ENCODE data around the gene ACER3. TPM values are rescaled to one million over a fixed set of nuclear protein-coding genes. Genes with fewer than 3 reads are reported as not detected.
"Not testable (repeated sequence)": the region's sequence is repeated elsewhere in the genome, so short reads cannot be mapped to it uniquely, and the experiment has no call there.

The ACER3 gene
- total RNA-seq, 1 donor from 2014 or later: 18.2 TPM

DNA sequence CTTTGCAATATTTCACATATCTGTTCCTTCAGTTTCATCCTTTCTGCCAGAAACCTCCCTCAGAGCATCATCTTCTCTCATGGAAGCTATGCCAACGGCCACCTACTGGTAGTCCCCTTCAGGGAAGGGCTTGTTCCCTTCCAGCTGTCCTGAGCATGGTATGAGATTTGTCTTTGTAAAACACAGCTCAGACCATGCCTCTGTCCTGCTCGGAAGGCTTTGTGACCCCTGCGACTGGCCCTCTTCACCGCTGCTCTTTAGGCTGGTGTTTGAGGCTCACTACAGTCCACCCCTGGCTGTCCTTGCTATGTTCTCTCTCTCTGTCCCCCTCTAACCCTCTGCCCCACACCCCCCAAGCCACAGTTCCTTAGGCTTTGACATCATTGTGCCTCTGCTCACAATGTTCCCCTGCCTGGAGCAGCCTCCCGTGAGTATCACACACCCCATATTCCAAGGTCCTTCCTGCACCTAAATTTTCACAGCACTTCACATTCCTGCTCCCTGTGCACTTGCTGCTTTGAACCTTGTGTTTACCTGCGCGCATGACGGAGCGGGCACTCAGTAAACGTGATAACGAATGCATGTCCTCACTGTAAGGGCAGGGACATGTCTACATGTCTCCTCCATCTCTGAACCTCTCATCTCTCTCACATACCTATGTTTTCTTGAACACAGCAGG lies 24.0 kb upstream of the ACER3 start:
- no peak for DNase-seq

DNA sequence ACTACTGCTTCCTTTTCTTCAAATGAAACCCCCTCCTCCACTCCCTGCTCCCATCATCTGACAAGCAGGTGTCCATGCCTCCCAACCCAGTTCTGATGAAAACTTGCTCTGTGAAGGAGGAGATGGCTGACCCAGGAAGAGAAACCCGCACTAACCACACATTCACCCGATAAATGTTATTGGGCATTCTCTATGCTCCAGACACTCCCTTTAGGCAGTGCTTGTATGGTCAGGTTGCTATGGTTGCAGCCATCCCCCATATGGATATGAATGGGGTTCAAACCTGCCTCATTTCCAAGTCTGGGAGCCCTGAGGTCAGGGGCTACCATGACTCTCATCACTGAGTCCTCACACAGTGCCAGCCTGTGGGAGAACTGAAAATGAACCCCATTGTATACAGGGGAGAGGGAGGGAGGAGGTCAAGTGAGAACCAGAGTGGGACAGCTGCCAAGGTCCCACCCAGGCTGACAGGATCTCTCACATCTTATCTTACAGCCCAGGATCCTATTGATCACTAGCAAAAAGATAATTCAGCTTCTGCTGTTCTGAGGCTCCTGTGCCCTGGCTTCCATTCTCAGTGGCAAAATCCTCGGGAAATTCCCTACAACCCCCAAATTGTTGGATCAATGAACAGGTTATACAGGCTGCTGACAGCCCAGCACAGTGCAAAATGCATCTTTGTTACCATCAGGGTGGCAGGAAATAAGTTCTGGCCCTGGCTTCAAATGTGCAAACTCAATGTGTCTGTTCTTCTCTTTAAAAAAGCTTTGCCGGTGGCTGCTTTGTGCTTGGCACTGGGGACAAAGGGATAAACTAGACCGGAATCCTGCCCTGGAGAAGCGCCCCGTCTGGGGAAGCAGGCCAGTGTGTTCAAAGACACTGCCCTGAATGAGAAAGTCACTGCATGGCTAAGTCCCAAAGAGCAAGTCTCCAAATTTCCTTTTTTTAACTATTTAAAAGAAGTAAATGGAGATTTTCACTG lies 22.7 kb upstream of the ACER3 start:
- no peak for DNase-seq

DNA sequence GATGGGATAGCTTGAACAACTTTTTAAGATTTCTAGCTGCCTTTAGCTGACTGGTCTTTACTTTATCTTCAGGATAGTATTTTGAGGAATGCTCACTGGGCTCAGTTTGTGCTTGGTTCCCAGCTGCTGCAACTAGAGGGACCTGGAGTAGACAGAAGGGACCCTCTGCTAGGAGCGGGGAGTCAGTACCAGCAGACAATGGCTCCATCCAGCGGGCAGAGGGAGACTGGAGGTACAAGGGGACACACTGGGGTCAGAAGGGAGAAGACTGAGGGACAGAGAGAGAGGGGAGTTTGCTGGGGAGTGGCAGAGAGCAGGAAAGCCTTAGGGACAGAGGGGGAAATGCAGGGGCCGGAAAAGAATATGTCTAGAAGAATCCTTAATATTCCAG lies 22.0 kb upstream of the ACER3 start:
- DNase-seq: peak; percentile 14

GRCh38 chr11:76839311-76839710 lies 21.4 kb upstream of the ACER3 start:
- DNase-seq: no peak

DNA sequence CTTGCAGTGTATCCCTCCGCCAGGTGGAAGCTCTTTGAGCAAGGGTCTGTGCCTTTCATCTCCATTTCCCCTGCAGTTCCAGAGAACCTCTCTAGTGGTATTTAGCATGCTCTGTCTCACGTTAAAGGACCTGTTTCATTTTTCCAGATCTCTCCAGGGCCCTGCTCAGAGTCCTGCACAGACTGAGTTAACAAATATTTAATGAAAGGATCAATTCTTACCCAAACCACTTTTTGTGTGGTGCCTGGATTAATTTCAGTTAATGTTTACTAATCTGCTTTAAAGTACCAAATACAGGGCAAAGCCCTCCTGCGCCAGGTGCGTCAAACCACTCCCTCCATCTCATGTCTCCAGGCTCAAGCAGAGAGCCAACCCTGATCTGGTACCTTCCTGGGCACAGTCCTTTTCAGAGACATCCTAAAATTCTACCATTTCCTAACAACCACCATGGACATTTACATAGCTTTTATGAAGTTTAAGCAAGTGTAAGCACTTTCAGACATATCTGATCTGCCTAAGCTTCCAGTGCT lies 18.7 kb upstream of the ACER3 start:
- no peak for DNase-seq

- DNase-seq: no peak
Observed at GRCh38 chr11:76843907-76844306, 16.8 kb upstream of the ACER3 start.

- no peak for DNase-seq
Observed at GRCh38 chr11:76844511-76844910, 16.2 kb upstream of the ACER3 start.

GRCh38 chr11:76845069-76845468 lies 15.6 kb upstream of the ACER3 start:
- no peak for DNase-seq

DNA sequence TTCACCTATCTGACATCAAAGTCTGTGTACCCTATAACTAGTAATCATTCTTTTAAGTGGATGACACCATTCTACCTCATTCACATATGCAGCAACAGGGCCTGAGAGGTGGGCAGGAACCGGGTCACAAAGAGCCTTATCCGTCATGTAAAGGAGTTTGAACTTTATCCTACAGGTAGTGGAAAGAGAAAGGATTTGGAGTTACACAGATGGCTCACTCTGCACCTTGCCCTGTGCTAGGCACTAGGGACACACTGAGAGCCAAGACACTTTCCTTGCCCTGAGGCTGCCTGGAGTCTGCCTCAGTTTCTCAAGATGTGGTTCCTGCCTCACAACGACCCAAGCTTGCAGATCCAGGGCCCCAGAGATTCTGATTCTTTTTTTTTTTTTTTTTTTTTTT lies 14.3 kb upstream of the ACER3 start:
- DNase-seq: no peak

GRCh38 chr11:76849376-76849775 lies 11.3 kb upstream of the ACER3 start:
- DNase-seq: no peak

DNA sequence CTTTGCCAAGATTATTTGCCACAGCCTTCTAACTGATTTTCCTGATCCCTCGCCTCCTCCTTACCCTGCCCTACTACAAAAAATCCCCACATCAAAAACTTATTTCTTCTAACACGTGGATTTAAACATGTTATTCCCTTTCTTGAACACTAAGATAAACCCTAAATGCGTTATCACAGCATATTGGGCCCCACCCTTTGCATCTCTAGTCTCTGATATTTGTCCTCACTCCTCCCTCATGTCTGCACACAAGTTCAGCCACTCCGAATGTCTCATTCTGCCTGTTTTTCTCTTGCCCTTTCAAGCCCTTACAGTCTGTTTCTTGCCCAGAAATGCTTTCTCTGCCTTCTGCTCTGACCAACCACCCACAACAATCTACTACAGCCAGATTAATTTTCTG lies 10.6 kb upstream of the ACER3 start:
- DNase-seq: no peak

DNA sequence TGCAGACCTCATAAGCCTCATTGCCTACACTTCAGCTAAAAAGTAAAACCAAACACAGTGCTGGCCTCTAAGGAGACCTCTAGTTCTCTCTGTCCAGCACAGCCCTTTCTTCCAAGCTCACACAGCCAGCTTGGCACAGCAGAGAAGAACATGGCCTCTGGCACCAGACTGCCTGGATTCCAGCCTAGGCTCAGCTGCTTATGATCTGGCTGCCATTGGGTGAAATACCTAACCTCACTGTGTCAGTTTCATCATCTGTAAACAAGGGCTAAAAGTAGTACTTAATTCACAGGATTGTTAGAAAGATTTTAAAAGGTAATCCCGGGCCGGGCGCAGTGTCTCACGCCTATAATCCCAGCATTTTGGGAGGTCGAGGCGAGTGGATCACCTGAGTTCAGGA lies 9.9 kb upstream of the ACER3 start:
- no peak for DNase-seq

DNA sequence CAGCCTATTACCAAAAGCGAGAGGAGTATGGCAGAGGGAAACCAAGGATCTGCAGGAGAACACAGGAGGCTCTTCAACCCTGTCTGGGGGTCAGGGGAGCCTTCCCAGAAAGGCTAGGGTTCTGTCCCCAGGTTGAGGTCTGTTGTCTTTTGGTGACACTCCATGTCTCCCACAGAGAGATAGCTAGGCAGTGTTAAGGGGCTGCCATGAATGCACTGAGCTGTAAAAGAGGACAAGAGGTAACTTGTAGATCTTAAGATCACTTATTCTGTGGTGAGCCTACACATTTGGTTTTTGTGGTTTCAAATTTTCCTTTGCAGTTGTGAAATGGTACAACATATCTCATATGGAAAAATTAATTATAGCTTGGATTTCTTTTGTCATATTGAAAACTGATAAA lies 6.0 kb upstream of the ACER3 start:
- no peak for DNase-seq

DNA sequence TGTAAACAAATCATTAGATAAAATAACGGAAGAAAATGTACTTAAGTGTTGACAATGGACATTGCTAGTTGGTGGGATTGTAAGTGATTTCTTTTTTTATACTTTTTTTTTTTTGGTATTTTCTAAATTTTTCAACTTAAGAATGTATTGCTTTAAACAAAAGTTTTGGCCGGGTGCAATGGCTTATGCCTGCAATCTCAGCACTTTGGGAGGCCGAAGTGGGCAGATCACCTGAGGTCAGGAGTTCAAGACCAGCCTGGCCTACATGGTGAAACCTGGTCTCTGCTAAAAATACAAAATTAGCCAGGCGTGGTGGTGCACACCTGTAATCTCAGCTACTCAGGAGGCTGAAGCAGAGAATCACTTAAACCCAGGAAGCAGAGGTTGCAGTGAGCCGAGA lies 5.0 kb upstream of the ACER3 start:
- not testable (repeated sequence) for DNase-seq

DNA sequence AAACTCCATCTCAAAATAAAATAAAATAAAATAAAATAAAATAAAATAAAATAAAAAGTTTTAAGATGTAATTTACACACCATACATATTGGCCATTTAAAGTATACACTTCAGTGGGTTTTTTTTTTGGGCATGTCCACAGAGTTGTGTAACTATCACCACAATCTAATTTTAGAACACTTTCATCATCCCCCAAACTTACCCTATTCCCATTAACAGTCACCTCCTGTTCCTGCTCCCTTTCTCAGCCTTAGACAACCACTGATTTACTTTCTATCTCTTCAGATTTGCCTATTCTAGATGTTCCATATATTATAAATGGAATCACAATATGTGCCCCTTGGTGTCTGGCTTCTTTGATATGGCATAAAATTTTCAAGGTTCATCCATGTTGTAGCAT lies 4.6 kb upstream of the ACER3 start:
- DNase-seq: no peak

GRCh38 chr11:76856571-76856970 lies 4.1 kb upstream of the ACER3 start:
- no peak for DNase-seq

DNA sequence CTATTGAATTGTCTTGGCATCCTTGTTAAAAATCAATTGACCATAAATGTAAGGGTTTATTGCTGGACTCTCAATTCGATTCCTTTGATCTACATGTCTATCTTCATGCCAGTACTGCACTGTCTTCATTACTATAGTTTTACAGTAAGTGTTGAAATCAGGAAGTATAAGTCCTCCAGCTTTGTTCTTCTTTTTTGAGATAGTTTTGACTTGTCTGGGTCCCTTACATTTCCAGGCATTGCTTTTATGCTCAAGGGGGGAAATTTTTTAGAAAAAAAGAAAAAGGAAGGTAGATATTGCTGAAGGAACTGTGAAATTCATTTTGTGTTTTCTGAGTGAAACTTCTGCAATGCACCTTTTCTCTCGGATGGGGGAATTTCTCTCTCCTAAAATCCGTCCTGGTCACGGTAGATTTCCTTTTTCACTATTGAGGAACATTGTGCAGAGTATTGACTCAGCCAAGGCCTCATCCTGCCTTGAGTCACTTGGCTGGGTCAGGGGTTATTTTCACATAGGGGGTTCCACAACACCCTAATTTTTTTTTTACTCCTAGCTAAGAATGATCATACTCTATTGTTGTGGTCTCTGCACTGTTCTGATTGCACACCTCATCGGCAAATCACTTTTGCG lies 2.8 kb upstream of the ACER3 start:
- DNase-seq: no peak

- DNase-seq: no peak
Observed at GRCh38 chr11:76859708-76860227, 950 bp upstream of the ACER3 start.

- no peak for DNase-seq
Observed at GRCh38 chr11:76861490-76861953, 804 bp downstream of the ACER3 start.

DNA sequence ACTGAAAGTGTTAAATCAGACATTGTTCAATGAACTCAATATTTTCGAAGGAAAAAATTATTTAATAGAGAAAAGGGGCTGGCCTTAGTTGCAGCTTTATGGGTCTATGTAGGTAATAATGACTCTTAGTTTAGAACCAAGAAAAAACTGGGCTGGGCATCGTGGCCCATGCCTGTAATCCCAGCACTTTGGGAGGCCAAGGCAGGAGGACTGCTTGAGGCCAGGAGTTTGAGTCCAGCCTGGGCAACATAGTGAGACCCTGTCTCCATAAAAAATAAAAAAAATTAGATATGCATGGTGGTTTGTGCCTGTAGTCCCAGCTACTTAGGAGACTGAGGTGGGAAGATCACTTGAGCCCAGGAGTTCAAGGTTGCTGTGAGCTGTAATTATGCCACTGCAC lies 2.1 kb downstream of the ACER3 start:
- not testable (repeated sequence) for DNase-seq

DNA sequence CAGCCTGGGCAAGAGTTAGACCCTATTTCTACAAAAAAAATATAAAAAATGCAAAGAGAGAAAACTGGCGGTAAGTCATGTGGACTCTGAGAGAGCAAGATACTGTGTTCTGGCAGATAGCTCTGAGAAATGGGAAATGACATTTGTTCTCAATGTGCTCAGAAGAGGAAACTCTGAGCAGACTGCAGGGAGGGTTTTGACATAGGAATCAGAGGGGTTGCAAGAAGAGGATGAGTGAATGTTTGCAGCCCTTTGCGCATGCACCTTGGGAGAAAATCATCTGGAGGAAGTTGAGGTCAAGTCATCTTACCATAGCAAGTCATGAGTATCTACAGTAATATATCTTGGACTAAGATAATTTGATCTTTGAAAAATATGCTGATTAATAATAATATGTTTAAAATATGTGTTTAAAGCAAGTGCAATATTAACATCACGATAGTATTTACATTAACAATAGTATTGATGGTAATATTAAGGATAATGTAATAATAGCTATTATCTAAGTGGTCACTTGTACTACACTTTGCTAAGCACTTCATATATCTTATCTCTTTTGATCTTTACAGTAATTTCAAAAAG lies 2.6 kb downstream of the ACER3 start:
- peak; percentile 1 for DNase-seq

Data from skin of body (tissue), 2 donors.